ENCODE data around the gene RORC. TPM values are rescaled to one million over a fixed set of nuclear protein-coding genes. Genes with fewer than 3 reads are reported as not detected.
"Not testable (repeated sequence)": the region's sequence is repeated elsewhere in the genome, so short reads cannot be mapped to it uniquely, and the experiment has no call there.

The RORC gene
- total RNA-seq, 2 donors from 2014 or later: not detected

DNA sequence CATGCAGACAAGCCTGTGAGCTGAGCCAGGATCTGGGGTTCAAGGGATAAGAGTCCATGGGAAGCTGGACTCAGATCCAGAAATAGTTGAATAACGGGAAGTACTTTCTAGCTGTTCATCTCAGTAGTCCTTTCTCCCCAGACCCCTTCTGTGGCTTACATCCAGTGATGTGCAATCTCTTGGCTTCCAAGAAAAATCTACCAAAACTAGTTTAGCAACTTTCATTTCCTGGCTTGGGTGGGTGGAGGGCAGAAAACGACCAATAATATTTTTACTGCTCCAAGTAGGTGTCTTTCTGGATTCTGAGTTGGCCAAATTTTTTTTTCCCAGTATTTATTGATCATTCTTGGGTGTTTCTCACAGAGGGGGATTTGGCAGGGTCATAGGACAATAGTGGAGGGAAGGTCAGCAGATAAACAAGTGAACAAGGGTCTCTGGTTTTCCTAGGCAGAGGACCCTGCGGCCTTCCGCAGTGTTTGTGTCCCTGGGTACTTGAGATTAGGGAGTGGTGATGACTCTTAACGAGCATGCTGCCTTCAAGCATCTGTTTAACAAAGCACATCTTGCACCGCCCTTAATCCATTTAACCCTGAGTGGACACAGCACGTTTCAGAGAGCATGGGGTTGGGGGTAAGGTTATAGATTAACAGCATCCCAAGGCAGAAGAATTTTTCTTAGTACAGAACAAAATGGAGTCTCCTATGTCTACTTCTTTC is 63.1 kb downstream of the RORC start:
- H3K9ac ChIP-seq (ENCODE audit: extremely low read depth, low read length, poor library complexity, severe bottlenecking); H3K4me1 Mint-ChIP-seq; H3K36me3 ChIP-seq (ENCODE audit: control insufficient read depth, insufficient read depth, low read length); H3K4me3 Mint-ChIP-seq; H3K4me3 ChIP-seq (ENCODE audit: low read length); H3K27me3 ChIP-seq (ENCODE audit: control insufficient read depth, insufficient read depth, low read length, poor library complexity, severe bottlenecking); H3K4me1 ChIP-seq (ENCODE audit: control insufficient read depth, insufficient read depth, low read length); H3K27ac ChIP-seq (ENCODE audit: low read depth, low read length); H3K9me3 ChIP-seq (ENCODE audit: control insufficient read depth, low read length); H3K36me3 Mint-ChIP-seq (ENCODE audit: low read depth); DNase-seq; H3K27me3 Mint-ChIP-seq (ENCODE audit: insufficient read depth): not testable (repeated sequence)
- Mint-ChIP-seq H3K27ac (peak overlapping the region; percentile 23), H3K9me3 (peaks cover 17% of the 10 kb centered on the region)
- WGBS, 2 experiments (ENCODE audit: insufficient coverage in 1 of 2, insufficient read length in 1 of 2): 82 to 91% methylated on average over 1 to 2 of the region's 7 CpGs

- Histone ChIP-seq H3K27me3 (ENCODE audit: control insufficient read depth, insufficient read depth, low read length, poor library complexity, severe bottlenecking) (no peaks in the 10 kb centered on the region), H3K4me1 (ENCODE audit: control insufficient read depth, insufficient read depth, low read length) (no peaks in the 10 kb centered on the region), H3K9me3 (ENCODE audit: control insufficient read depth, low read length) (no peaks in the 10 kb centered on the region), H3K36me3 (ENCODE audit: control insufficient read depth, insufficient read depth, low read length) (peaks cover 31% of the 10 kb centered on the region), H3K4me3 (ENCODE audit: low read length) (peak overlapping the region; percentile 93), H3K27ac (ENCODE audit: low read depth, low read length) (no peak overlapping the region), H3K9ac (ENCODE audit: extremely low read depth, low read length, poor library complexity, severe bottlenecking) (peak overlapping the region; percentile 79)
- no peak for TF ChIP-seq CTCF (conservative IDR thresholded peaks at IDR 0.05)
- peak overlapping the region; percentile 94 for H3K4me3 Mint-ChIP-seq
- DNase-seq: no peak
- peaks cover 5% of the 10 kb centered on the region for H3K9me3 Mint-ChIP-seq
- WGBS, 2 experiments (ENCODE audit: insufficient coverage in 1 of 2, insufficient read length in 1 of 2): 85 to 98% methylated on average over 8 to 10 of the region's 10 CpGs
- H3K36me3 Mint-ChIP-seq (ENCODE audit: low read depth): peaks cover 25% of the 10 kb centered on the region
- H3K27me3 Mint-ChIP-seq (ENCODE audit: insufficient read depth): peaks cover 5% of the 10 kb centered on the region
- peaks cover 10% of the 10 kb centered on the region for H3K4me1 Mint-ChIP-seq
- peak overlapping the region; percentile 83 for H3K27ac Mint-ChIP-seq
These were observed 67.6 kb downstream of the RORC start for GRCh38 chr1:151763990-151764389.

GRCh38 chr1:151762941-151763921 is 68.4 kb downstream of the RORC start, which contains the start of gene MRPL9:
Gene MRPL9 (minus strand): TSS chr1:151763496. CDS start chr1:151763479, 17 bp downstream.
- Mint-ChIP-seq H3K4me3 (peak within 1 kb of the TSS; percentile 94), H3K36me3 (ENCODE audit: low read depth) (peaks cover 29% of the 10 kb centered on the region), H3K27me3 (ENCODE audit: insufficient read depth) (peaks cover 5% of the 10 kb centered on the region), H3K27ac (peak within 1 kb of the TSS; percentile 83), H3K4me1 (peaks cover 10% of the 10 kb centered on the region), H3K9me3 (no peaks in the 10 kb centered on the region)
- H3K27me3 ChIP-seq (ENCODE audit: control insufficient read depth, insufficient read depth, low read length, poor library complexity, severe bottlenecking): no peaks in the 10 kb centered on the region
- TF ChIP-seq CTCF (conservative IDR thresholded peaks at IDR 0.05): peak; percentile 24
- H3K36me3 ChIP-seq (ENCODE audit: control insufficient read depth, insufficient read depth, low read length): peaks cover 36% of the 10 kb centered on the region
- H3K9me3 ChIP-seq (ENCODE audit: control insufficient read depth, low read length): no peaks in the 10 kb centered on the region
- peak within 1 kb of the TSS; percentile 79 for H3K9ac ChIP-seq (ENCODE audit: extremely low read depth, low read length, poor library complexity, severe bottlenecking)
- H3K4me3 ChIP-seq (ENCODE audit: low read length): peak within 1 kb of the TSS; percentile 93
- peak; percentile 94 for DNase-seq
- WGBS, 2 experiments (ENCODE audit: insufficient coverage in 1 of 2, insufficient read length in 1 of 2): 0 to 1% methylated on average over 19 to 68 of the region's 68 CpGs
- H3K4me1 ChIP-seq (ENCODE audit: control insufficient read depth, insufficient read depth, low read length): no peaks in the 10 kb centered on the region
- H3K27ac ChIP-seq (ENCODE audit: low read depth, low read length): peak within 1 kb of the TSS; percentile 74

Measured in endodermal cell (in vitro differentiated cells).